Mucosa of gallbladder (tissue), 1 donor: ENCODE results near the gene CAPN14. TPM values are rescaled to one million over a fixed set of nuclear protein-coding genes. Genes with fewer than 3 reads are reported as not detected.

Experiments
- DNase-seq: peaks from one replicate; pipeline ENCODE4 v3.0.0-alpha.2; 2020; ENCODE audit warnings: low spot score
- total RNA-seq: library from RNA; stranded (reverse); gene quantifications from one replicate; pipeline ENCODE4 v1.2.1, GENCODE V29; 2021
- donor health status: DM: no; HTN: no; CAD: no.

CAPN14 gene
- total RNA-seq, 1 donor from 2014 or later: 0.14 TPM

- no peak for DNase-seq
Observed at GRCh38 chr2:31226266-31226665, 9.0 kb upstream of the CAPN14 start.

GRCh38 chr2:31223749-31224148 lies 6.4 kb upstream of the CAPN14 start:
- no peak for DNase-seq

GRCh38 chr2:31223026-31223425 lies 5.7 kb upstream of the CAPN14 start:
- DNase-seq: no peak

GRCh38 chr2:31222071-31222470 lies 4.8 kb upstream of the CAPN14 start:
- DNase-seq: no peak

- DNase-seq: no peak
Observed at GRCh38 chr2:31221544-31221943, 4.2 kb upstream of the CAPN14 start.

GRCh38 chr2:31219131-31219969 lies 2.0 kb upstream of the CAPN14 start:
- DNase-seq: no peak

GRCh38 chr2:31216734-31217133 lies 581 bp downstream of the CAPN14 start:
- DNase-seq: no peak

GRCh38 chr2:31214444-31214915 lies 2.8 kb downstream of the CAPN14 start:
- DNase-seq: no peak

- DNase-seq: no peak
Observed at GRCh38 chr2:31213601-31214443, 3.5 kb downstream of the CAPN14 start.

GRCh38 chr2:31212659-31213600 lies 4.4 kb downstream of the CAPN14 start:
- no peak for DNase-seq

- no peak for DNase-seq
Observed at GRCh38 chr2:31208240-31208639, 9.1 kb downstream of the CAPN14 start.

GRCh38 chr2:31207790-31208189 lies 9.5 kb downstream of the CAPN14 start:
- DNase-seq: no peak

- DNase-seq: no peak
Observed at GRCh38 chr2:31205613-31206012, 11.7 kb downstream of the CAPN14 start.

- DNase-seq: no peak
Observed at GRCh38 chr2:31205186-31205585, 12.1 kb downstream of the CAPN14 start.

GRCh38 chr2:31204783-31205182 lies 12.5 kb downstream of the CAPN14 start:
- DNase-seq: no peak

GRCh38 chr2:31203916-31204315 lies 13.4 kb downstream of the CAPN14 start:
- DNase-seq: no peak

GRCh38 chr2:31202833-31203232 lies 14.5 kb downstream of the CAPN14 start:
- DNase-seq: no peak

GRCh38 chr2:31202041-31202440 lies 15.3 kb downstream of the CAPN14 start:
- DNase-seq: no peak

- no peak for DNase-seq
Observed at GRCh38 chr2:31200972-31201371, 16.3 kb downstream of the CAPN14 start.

GRCh38 chr2:31199206-31199605 lies 18.1 kb downstream of the CAPN14 start:
- DNase-seq: no peak

- DNase-seq: no peak
Observed at GRCh38 chr2:31197669-31198068, 19.6 kb downstream of the CAPN14 start.

- DNase-seq: no peak
Observed at GRCh38 chr2:31197166-31197565, 20.1 kb downstream of the CAPN14 start.
